HEK293 (cell line): ENCODE measurements around the gene ZNF425.

Source experiments
- CTCF ChIA-PET: fragments of 350-600 bp; formaldehyde crosslinking; extraction: SDS; loops from one replicate; lab custom pipeline; 2021; ENCODE audit warnings: antibody characterized with exemption; lab: Yijun Ruan, JAX
- POLR2A ChIA-PET: fragments of 300-600 bp; formaldehyde crosslinking; extraction: SDS; loops from one replicate; lab custom pipeline; 2020; ENCODE audit warnings: antibody characterized with exemption, inconsistent platforms; lab: Yijun Ruan, JAX
- H3K27ac ChIP-seq: fragments of 200-500 bp; sonication (Bioruptor generic); 2 replicates; pipeline ENCODE4 v1.5.1; 2014; ENCODE audit warnings: low read depth, low read length, control low read depth, inconsistent platforms; ENCODE audit errors: extremely low read depth
- H3K36me3 ChIP-seq, 2 experiments: fragments of 200-500 bp in 1 of 2; sonication (Bioruptor generic) in 1 of 2; 1 replicate in 1 of 2; 2 replicates in 1 of 2; pipeline ENCODE4 v1.5.1; 2014 to 2017; ENCODE audit warnings: inconsistent platforms in 2 of 2, low read length in 2 of 2; ENCODE audit not compliant: control insufficient read depth in 2 of 2, insufficient read depth in 1 of 2
- H3K4me1 ChIP-seq: fragments of 200-500 bp; sonication (Bioruptor generic); 2 replicates; pipeline ENCODE4 v1.5.1; 2014; ENCODE audit warnings: mild to moderate bottlenecking, low read length, inconsistent platforms; ENCODE audit not compliant: control insufficient read depth, insufficient read depth
- H3K4me3 ChIP-seq: 2 replicates; pipeline ENCODE4 v1.5.1; 2011; ENCODE audit warnings: low read depth, mild to moderate bottlenecking, control low read depth, low read length, moderate library complexity
- H3K9me3 ChIP-seq: fragments of 200-500 bp; sonication (Bioruptor generic); 2 replicates; pipeline ENCODE4 v1.5.1; 2014; ENCODE audit warnings: low read depth, low read length, inconsistent platforms; ENCODE audit not compliant: control insufficient read depth, insufficient read depth
- EGR2 ChIP-seq: fragments of 450-650 bp; formaldehyde crosslinking; IDR thresholded peaks from 2 replicates; pipeline ENCODE4 v1.5.1; 2016; ENCODE audit warnings: low read depth, missing biosample characterization, missing genetic modification characterization
- KLF16 ChIP-seq: fragments of 450-650 bp; formaldehyde crosslinking; IDR thresholded peaks from 2 replicates; pipeline ENCODE4 v1.5.1; 2017; ENCODE audit warnings: missing biosample characterization, missing genetic modification characterization
- MEIS1 ChIP-seq: sonication (generic); formaldehyde crosslinking; IDR thresholded peaks from 2 replicates; pipeline ENCODE4 v1.8.1; 2022; ENCODE audit warnings: missing genetic modification reagents, mild to moderate bottlenecking, borderline replicate concordance
- MZF1 ChIP-seq: fragments of 450-650 bp; formaldehyde crosslinking; IDR thresholded peaks from 2 replicates; pipeline ENCODE4 v1.5.1; 2017; ENCODE audit warnings: missing biosample characterization, missing genetic modification characterization, borderline replicate concordance
- OVOL3 ChIP-seq: fragments of 450-650 bp; formaldehyde crosslinking; IDR thresholded peaks from 2 replicates; pipeline ENCODE4 v1.5.1; 2016; ENCODE audit warnings: missing biosample characterization, missing genetic modification characterization
- PRDM10 ChIP-seq: fragments of 450-650 bp; formaldehyde crosslinking; IDR thresholded peaks from 2 replicates; pipeline ENCODE4 v1.5.1; 2016; ENCODE audit warnings: missing biosample characterization, missing genetic modification characterization
- SALL2 ChIP-seq: fragments of 450-650 bp; formaldehyde crosslinking; IDR thresholded peaks from 2 replicates; pipeline ENCODE4 v1.5.0; 2017; ENCODE audit warnings: missing biosample characterization, mild to moderate bottlenecking, missing genetic modification characterization, borderline replicate concordance
- SCRT2 ChIP-seq: fragments of 450-650 bp; formaldehyde crosslinking; IDR thresholded peaks from 2 replicates; pipeline ENCODE4 v1.5.1; 2016; ENCODE audit warnings: missing biosample characterization, missing genetic modification characterization
- SP3 ChIP-seq: fragments of 450-650 bp; formaldehyde crosslinking; IDR thresholded peaks from 2 replicates; pipeline ENCODE4 v1.5.1; 2016; ENCODE audit warnings: missing biosample characterization, missing genetic modification characterization
- SP7 ChIP-seq: fragments of 450-650 bp; formaldehyde crosslinking; IDR thresholded peaks from 2 replicates; pipeline ENCODE4 v1.5.1; 2016; ENCODE audit warnings: missing biosample characterization, missing genetic modification characterization
- TCF7L2 ChIP-seq: IDR thresholded peaks from 2 replicates; pipeline ENCODE4 v1.6.1; 2011; ENCODE audit warnings: low read depth, mild to moderate bottlenecking, inconsistent platforms, low read length, moderate library complexity, borderline replicate concordance
- ZBTB11 ChIP-seq: fragments of 450-650 bp; formaldehyde crosslinking; conservative IDR thresholded peaks from 2 replicates; pipeline ENCODE4 v1.5.1; 2016; ENCODE audit warnings: low read depth, missing biosample characterization, missing genetic modification characterization
- ZBTB20 ChIP-seq: fragments of 450-650 bp; formaldehyde crosslinking; IDR thresholded peaks from 2 replicates; pipeline ENCODE4 v1.5.1; 2016; ENCODE audit warnings: missing biosample characterization, missing genetic modification characterization
- ZFP3 ChIP-seq: fragments of 450-650 bp; formaldehyde crosslinking; IDR thresholded peaks from 2 replicates; pipeline ENCODE4 v1.5.1; 2016; ENCODE audit warnings: low read depth, missing biosample characterization, missing genetic modification characterization
- ZNF146 ChIP-seq: fragments of 450-650 bp; formaldehyde crosslinking; IDR thresholded peaks from 2 replicates; pipeline ENCODE4 v1.5.1; 2016; ENCODE audit warnings: missing biosample characterization, missing genetic modification characterization
- ZNF157 ChIP-seq: fragments of 450-650 bp; formaldehyde crosslinking; IDR thresholded peaks from 2 replicates; pipeline ENCODE4 v1.5.1; 2016; ENCODE audit warnings: missing biosample characterization, missing genetic modification characterization
- ZNF26 ChIP-seq: fragments of 450-650 bp; formaldehyde crosslinking; IDR thresholded peaks from 2 replicates; pipeline ENCODE4 v1.5.1; 2016; ENCODE audit warnings: missing biosample characterization, missing genetic modification characterization
- ZNF266 ChIP-seq: fragments of 450-650 bp; formaldehyde crosslinking; IDR thresholded peaks from 2 replicates; pipeline ENCODE4 v1.5.1; 2016; ENCODE audit warnings: missing biosample characterization, missing genetic modification characterization, low read depth
- ZNF362 ChIP-seq: fragments of 450-650 bp; formaldehyde crosslinking; IDR thresholded peaks from 2 replicates; pipeline ENCODE4 v1.5.1; 2016; ENCODE audit warnings: missing biosample characterization, missing genetic modification characterization
- ZNF549 ChIP-seq: fragments of 450-650 bp; IDR thresholded peaks from 2 replicates; pipeline ENCODE4 v1.5.1; 2018; ENCODE audit warnings: missing biosample characterization, missing genetic modification characterization, mild to moderate bottlenecking, inconsistent platforms, moderate library complexity
- ZNF600 ChIP-seq: fragments of 450-650 bp; formaldehyde crosslinking; IDR thresholded peaks from 2 replicates; pipeline ENCODE4 v1.5.1; 2016; ENCODE audit warnings: missing biosample characterization, missing genetic modification characterization
- ZNF768 ChIP-seq: fragments of 450-650 bp; formaldehyde crosslinking; IDR thresholded peaks from 2 replicates; pipeline ENCODE4 v1.5.1; 2018; ENCODE audit warnings: missing biosample characterization, mild to moderate bottlenecking, missing genetic modification characterization
- ZNF785 ChIP-seq: fragments of 450-650 bp; formaldehyde crosslinking; IDR thresholded peaks from 2 replicates; pipeline ENCODE4 v1.5.1; 2016; ENCODE audit warnings: missing biosample characterization, missing genetic modification characterization
- ZNF830 ChIP-seq: fragments of 450-650 bp; IDR thresholded peaks from 2 replicates; pipeline ENCODE4 v1.5.0; 2018; ENCODE audit warnings: missing biosample characterization, missing genetic modification characterization, low read depth, mild to moderate bottlenecking, moderate library complexity

Gene ZNF425

GRCh38 chr7:149070372-149071125 is 55.6 kb downstream of the ZNF425 start:
- no peak overlapping the region for H3K27ac ChIP-seq
- H3K9me3 ChIP-seq: no peaks in the 10 kb centered on the region
- no peak overlapping the region for H3K4me3 ChIP-seq
- ChIA-PET CTCF (no interaction called here), POLR2A (interaction anchor here (0.6 kb wide), 1 partner anchor 144 kb away, joined by 4 read pairs; no protein-coding TSS in a partner anchor)
- TF ChIP-seq ZNF266 (tag by site-specific recombination) (no peak), ZBTB20 (tag by site-specific recombination) (no peak), ZNF785 (no peak), OVOL3 (tag by site-specific recombination) (no peak), EGR2 (no peak), SALL2 (tag by site-specific recombination) (no peak), ZNF600 (tag by site-specific recombination) (no peak), ZNF549 (tag by site-specific recombination) (no peak), ZNF157 (tag by site-specific recombination) (no peak), SP7 (no peak), ZNF830 (tag by site-specific recombination) (no peak), MEIS1 (CRISPR knock-in tag) (no peak), PRDM10 (no peak), SP3 (tag by site-specific recombination) (no peak), TCF7L2 (no peak), ZNF768 (tag by site-specific recombination) (no peak), ZNF146 (tag by site-specific recombination) (no peak), ZNF26 (tag by site-specific recombination) (no peak), ZNF362 (tag by site-specific recombination) (no peak), KLF16 (tag by site-specific recombination) (no peak)
- no peaks in the 10 kb centered on the region for H3K4me1 ChIP-seq
- peaks cover 4 to 57% of the 10 kb centered on the region in 2 experiments; a peak in 2 of 3 replicates for H3K36me3 ChIP-seq

GRCh38 chr7:149067869-149068268 is 58.3 kb downstream of the ZNF425 start:
- Histone ChIP-seq H3K27ac (no peak overlapping the region), H3K9me3 (no peaks in the 10 kb centered on the region), H3K4me1 (no peaks in the 10 kb centered on the region), H3K36me3 (peaks cover 0 to 43% of the 10 kb centered on the region in 2 experiments; a peak in 2 of 3 replicates), H3K4me3 (no peak overlapping the region)
- ChIA-PET CTCF (interaction anchor here (0.6 kb wide), 1 partner anchor 133 kb away, joined by 3 read pairs; no protein-coding TSS in a partner anchor), POLR2A (no interaction called here)
- TF ChIP-seq MZF1 (tag by site-specific recombination) (no peak), SCRT2 (tag by site-specific recombination) (peak; percentile 55; the same call in 1 of the 2 replicates), ZBTB11 (tag by site-specific recombination) (no peak), ZFP3 (tag by site-specific recombination) (no peak)
